GM12891 (cell line): ENCODE data around the gene CLDN19.

ENCODE experiments used
- POLR2A ChIP-seq: IDR thresholded peaks from 2 replicates; pipeline ENCODE4 v1.6.1; 2011; ENCODE audit warnings: low read depth, low read length, control low read depth
- POLR2AphosphoS5 ChIP-seq: IDR thresholded peaks from 2 replicates; pipeline ENCODE4 v1.6.1; 2011; ENCODE audit warnings: low read depth, low read length, control low read depth
- POU2F2 ChIP-seq: IDR thresholded peaks from 2 replicates; pipeline ENCODE4 v1.6.1; 2011; ENCODE audit warnings: low read depth, mild to moderate bottlenecking, control low read depth, low read length, moderate library complexity
- TAF1 ChIP-seq: IDR thresholded peaks from 2 replicates; pipeline ENCODE4 v1.6.1; 2011; ENCODE audit warnings: low read depth, low read length, control low read depth

GRCh38 chr1:42690477-42691156 is 49.4 kb downstream of the CLDN19 start:
- TF ChIP-seq TAF1 (no peak), POLR2A (no peak), POU2F2 (no peak), POLR2AphosphoS5 (no peak)
